NCI-H748 treated with DMSO at 0.1 percent for 48 hours (cell line): Measurements from ENCODE around the gene ITGA2B.
"Not testable (repeated sequence)": the region's sequence is repeated elsewhere in the genome, so short reads cannot be mapped to it uniquely, and the experiment has no call there.

Experiments
- DNase-seq: peaks from one replicate; lab custom pipeline; 2025; lab: John Stamatoyannopoulos, UW

Gene ITGA2B

GRCh38 chr17:44390250-44390870, 911 bp upstream of the ITGA2B start:
- DNase-seq: no peak

GRCh38 chr17:44389723-44390202, 314 bp upstream of the ITGA2B start:
- no peak for DNase-seq

GRCh38 chr17:44387804-44388203, 1.6 kb downstream of the ITGA2B start:
- DNase-seq: no peak

- no peak for DNase-seq
These were observed 3.3 kb downstream of the ITGA2B start for GRCh38 chr17:44386182-44386525.

GRCh38 chr17:44385287-44386181, 3.9 kb downstream of the ITGA2B start:
- DNase-seq: peak; percentile 72

- DNase-seq: no peak
These were observed 4.6 kb downstream of the ITGA2B start for GRCh38 chr17:44384823-44385286.

- DNase-seq: no peak
These were observed 5.1 kb downstream of the ITGA2B start for GRCh38 chr17:44384281-44384822.

- no peak for DNase-seq
These were observed 5.6 kb downstream of the ITGA2B start for GRCh38 chr17:44383861-44384260.

- DNase-seq: no peak
These were observed 6.1 kb downstream of the ITGA2B start for GRCh38 chr17:44383363-44383762.

- no peak for DNase-seq
These were observed 6.5 kb downstream of the ITGA2B start for GRCh38 chr17:44382917-44383316.

GRCh38 chr17:44381810-44382305, 7.6 kb downstream of the ITGA2B start:
- DNase-seq: no peak

- no peak for DNase-seq
These were observed 8.7 kb downstream of the ITGA2B start for GRCh38 chr17:44380767-44381166.

- DNase-seq: no peak
These were observed 9.6 kb downstream of the ITGA2B start for GRCh38 chr17:44379887-44380286.

- no peak for DNase-seq
These were observed 11.2 kb downstream of the ITGA2B start for GRCh38 chr17:44378171-44378705.

- DNase-seq: no peak
These were observed 12.7 kb downstream of the ITGA2B start for GRCh38 chr17:44376779-44377178.

- no peak for DNase-seq
These were observed 13.3 kb downstream of the ITGA2B start for GRCh38 chr17:44376124-44376523.

GRCh38 chr17:44375196-44376017, 14.0 kb downstream of the ITGA2B start:
- DNase-seq: no peak

- DNase-seq: no peak
These were observed 14.9 kb downstream of the ITGA2B start for GRCh38 chr17:44374306-44375195.

- no peak for DNase-seq
These were observed 17.4 kb downstream of the ITGA2B start for GRCh38 chr17:44372036-44372435.

- DNase-seq: not testable (repeated sequence)
These were observed 19.9 kb downstream of the ITGA2B start for GRCh38 chr17:44369414-44370023.
